HL-60/S4 treated with retinoic acid at 250 ng/mL for 4 days and 3 days (cell line): ENCODE measurements around the gene SDF4.
"Not testable (repeated sequence)": the region's sequence is repeated elsewhere in the genome, so short reads cannot be mapped to it uniquely, and the experiment has no call there.

ENCODE experiments used
- in situ Hi-C: fragments of 300-500 bp; cut with MboI; formaldehyde crosslinking; loops from 2 replicates; pipeline ENCODE4 v1.7.0; 2022; ENCODE audit warnings: low sequenced_read_pairs

The SDF4 gene

GRCh38 chr1:1182491-1183220, 49.1 kb downstream of the SDF4 start:
- in situ Hi-C loops, result no loop called here

GRCh38 chr1:1181938-1182410, 49.8 kb downstream of the SDF4 start:
- in situ Hi-C loops, result no loop called here

GRCh38 chr1:1181129-1181937, 50.5 kb downstream of the SDF4 start:
- in situ Hi-C loops, result no loop called here

GRCh38 chr1:1179983-1180861, 51.6 kb downstream of the SDF4 start:
- in situ Hi-C loops, result no loop called here

- in situ Hi-C loops, result no loop called here
Measured at GRCh38 chr1:1179346-1179982, 52.3 kb downstream of the SDF4 start.

DNA sequence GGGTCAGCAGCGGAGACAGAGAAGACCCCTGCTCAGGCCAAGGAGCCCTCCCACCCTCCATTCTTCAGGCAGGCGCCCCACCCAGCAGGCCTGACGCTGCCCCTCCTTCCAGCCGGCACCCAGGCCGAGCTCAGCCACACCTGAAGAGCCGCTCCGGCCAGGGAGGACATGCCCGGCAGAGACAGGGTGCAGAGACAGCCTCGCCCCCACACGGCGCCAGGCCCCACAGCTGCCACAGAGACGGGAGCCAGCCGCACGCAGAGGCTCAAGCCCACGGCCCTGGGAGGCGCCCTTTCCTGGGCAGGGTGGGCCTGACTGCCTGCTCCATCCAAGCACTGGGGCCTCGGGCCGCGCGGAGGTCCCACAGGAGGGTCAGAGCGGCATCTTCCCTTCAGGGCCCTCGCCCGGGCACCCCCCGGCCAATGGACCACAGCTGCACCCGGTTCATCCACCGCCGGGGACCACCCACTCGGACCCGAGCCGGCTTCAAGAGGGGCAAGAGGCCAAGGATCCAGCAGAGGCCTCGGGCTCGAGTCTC, 52.9 kb downstream of the SDF4 start:
- in situ Hi-C loops, result no loop called here

DNA sequence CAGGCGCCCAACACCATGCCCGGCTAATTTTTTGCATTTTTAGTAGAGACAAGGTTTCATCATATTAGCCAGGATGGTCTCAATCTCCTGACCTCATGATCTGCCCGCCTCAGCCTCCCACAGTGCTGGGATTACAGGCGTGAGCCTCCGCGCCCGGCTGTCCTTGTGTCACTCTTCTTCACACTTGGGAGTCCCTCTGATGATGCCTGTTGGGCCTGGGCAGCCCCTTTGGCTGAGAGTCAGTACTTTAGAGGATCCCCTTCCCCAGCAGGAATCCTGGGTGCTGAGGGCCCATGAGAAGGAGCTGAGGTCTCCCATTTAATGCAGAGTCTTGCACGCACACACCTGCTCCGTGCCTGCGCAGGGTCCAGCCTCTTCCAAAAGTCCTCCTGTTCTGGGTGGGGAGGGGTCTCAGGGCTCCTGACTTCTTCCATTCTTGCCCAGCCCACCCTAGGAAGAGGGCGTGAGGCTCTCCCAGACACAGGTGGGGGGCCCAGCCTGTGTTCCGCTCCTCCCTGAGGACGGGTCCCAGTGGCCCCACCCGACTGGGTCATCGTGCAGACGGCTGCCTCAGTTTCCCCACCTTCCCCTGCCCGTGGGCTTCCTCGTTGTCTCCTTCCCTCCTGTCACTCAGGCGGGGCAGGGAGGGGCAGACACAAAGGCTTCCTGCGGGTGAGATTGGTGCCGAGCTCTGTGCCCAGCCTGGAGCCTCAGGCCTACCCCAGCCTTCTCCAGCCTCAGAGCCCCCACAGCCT, 54.2 kb downstream of the SDF4 start:
- in situ Hi-C loops, result no loop called here

DNA sequence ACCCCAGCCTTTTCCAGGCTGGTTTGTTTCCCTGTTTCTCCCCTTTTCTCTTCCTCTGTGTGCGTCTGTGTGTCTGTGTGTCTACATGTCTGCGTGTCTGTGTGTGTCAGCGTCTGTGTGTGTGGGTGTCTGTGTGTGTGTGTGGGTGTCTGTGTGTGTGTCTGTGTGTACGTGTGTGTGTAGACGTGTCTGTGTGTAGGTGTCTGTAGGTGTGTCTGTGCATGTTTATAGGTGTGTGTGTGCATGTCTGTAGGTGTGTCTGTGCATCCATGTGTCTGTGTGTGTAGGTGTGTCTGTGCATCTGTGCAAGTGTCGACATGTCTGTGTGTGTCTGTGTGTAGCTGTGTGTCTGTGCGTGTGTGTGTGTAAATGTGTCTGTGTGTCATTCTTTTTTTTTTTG, 54.9 kb downstream of the SDF4 start:
- in situ Hi-C loops, result no loop called here

- in situ Hi-C loops, result not testable (repeated sequence)
Measured at GRCh38 chr1:1176063-1176761, 55.6 kb downstream of the SDF4 start.

GRCh38 chr1:1175221-1176062, 56.4 kb downstream of the SDF4 start:
- in situ Hi-C loops, result no loop called here

DNA sequence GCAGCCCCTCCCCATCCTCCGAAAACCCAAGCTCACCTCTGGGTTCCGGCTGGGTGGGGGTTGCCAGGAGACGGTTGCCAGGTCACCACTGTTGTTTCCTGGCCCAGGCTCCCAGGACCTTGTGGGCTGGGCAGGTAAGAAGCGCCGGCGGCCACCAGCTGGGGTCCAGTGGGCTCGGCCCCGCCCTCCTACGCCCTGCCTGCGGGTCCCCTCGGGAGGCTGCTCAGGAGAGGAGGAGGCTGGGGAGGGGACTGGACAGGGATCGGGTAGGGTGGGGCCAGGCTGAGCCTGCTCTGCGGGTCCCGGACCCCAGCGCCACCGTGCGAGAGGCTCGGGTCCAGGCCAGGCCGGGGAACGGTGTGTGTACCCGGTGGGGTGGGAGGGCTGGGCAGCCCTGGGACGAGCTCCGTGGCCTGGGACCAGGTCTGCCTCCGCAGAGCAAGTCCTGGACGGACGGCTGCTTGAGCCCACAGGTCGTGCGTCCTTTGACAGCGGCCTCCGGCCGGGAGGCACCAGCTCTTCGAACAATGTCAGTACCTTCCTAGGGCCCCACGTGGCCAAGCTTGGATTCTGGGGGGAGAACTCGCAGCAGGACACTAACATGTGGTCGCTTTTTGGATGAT, 57.9 kb downstream of the SDF4 start, which contains the start of gene TTLL10:
TSS of gene TTLL10 (plus strand) at position 88 of the 623 bp plus-strand sequence. CDS start 5,336 bp downstream, outside the sequence.
- in situ Hi-C loops, result no loop called here

DNA sequence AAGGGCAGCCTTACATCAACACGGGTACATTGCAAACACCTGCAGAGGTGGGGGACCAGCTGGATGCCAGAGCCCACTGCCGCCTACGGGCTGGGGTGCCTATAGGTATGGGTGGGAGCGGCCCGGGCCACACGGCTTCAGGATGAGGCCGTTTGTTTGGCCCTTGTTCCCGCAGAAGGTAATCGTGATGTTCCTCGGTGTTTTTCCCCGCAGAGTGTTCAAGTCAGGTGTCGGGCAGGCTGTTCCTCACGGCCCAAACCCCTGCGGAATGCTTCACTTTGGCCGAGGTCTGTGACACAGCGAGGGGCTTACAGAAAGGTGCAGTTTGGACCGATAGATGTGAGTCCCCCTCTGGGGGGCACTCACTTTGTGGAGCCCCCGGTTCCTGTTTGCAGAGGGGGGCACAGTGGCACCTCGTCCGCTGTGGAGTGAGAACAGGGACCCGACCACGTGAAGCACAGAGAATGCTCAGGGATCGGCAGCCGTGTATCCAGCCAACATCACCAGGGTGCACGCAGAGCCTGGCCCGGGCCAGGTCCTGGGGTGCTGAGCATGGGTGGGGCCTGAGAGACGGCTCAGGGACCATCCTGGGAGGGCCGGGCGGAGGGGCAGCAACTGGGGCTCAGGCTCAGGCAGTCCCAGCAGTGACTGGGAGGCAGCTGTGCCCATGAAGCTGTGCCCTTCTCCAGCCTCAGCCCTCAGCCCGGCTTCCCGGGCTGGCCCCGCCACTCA, 58.6 kb downstream of the SDF4 start:
- in situ Hi-C loops, result no loop called here

DNA sequence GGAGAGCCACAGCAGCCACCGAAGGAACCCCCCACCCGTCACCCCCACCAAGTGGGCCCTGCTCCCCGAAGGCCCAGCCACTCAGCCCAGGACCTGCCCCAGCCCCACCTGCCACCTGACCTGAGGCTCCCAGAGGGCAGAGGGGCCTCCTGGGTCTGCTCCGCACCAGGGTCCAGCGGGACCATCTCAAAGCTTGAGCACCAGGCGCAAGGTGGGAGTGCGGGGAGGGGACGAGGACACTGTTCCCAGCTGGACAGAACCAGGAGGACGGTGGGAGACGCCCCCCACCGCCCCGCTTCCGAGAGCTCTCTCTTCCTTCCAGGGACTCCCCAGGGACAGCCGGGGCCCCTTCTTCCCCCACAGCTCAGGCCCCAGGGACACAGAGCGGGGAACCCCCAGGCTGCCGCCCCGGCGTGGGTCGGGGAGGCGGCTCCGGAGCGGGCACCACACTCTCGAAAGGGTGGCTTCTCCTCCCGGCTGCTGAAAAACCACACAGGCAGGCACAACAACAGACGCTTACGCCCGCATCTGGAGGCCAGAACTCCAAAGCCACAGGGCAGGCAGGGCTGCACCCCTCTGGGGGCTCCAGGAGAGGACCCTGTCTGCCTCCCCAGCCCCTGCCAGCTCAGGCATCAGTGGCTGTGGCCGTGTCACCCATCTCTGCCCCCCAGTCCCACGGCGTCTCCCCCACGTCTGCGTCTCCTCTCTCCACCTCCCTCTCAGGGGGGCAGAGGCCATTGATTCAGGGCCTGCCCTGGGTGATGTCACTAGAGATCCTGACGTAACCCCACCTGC, 60.1 kb downstream of the SDF4 start:
- in situ Hi-C loops, result no loop called here

GRCh38 chr1:1171161-1171545, 60.6 kb downstream of the SDF4 start:
- in situ Hi-C loops, result no loop called here

GRCh38 chr1:1170215-1171091, 61.3 kb downstream of the SDF4 start:
- in situ Hi-C loops, result no loop called here
